Uterus (tissue), 2 donors: ENCODE measurements around the gene SNX30.

Experiments
- CTCF ChIP-seq, 4 experiments: fragments of 200-600 bp in 2 of 4; fragments of 450-650 bp in 2 of 4; sonication (generic) in 2 of 4; IDR thresholded peaks; one replicate each; pipeline ENCODE4 v1.5.1; 2016 to 2019; ENCODE audit warnings: antibody characterized with exemption in 4 of 4, mild to moderate bottlenecking in 2 of 4, moderate library complexity in 1 of 4
- POLR2A ChIP-seq, 2 donors: fragments of 450-650 bp; IDR thresholded peaks; one replicate each; pipeline ENCODE4 v1.6.1; 2016; ENCODE audit warnings: antibody characterized with exemption in 2 of 2, mild to moderate bottlenecking in 1 of 2, moderate library complexity in 1 of 2

- no peak for TF ChIP-seq CTCF (IDR thresholded peaks at IDR 0.05)
- no peak for TF ChIP-seq POLR2A (IDR thresholded peaks at IDR 0.05)
Measured at GRCh38 chr9:112858625-112859147, 108.1 kb downstream of the SNX30 start.
